GM21786 (cell line): Measurements from ENCODE around the gene ARMC8.

Source experiments
- ATAC-seq: cut with Tn5 transposase; IDR thresholded peaks from one replicate; pipeline ENCODE4 v1.9.1; 2021; ENCODE audit not compliant: unreplicated experiment

The ARMC8 gene

DNA sequence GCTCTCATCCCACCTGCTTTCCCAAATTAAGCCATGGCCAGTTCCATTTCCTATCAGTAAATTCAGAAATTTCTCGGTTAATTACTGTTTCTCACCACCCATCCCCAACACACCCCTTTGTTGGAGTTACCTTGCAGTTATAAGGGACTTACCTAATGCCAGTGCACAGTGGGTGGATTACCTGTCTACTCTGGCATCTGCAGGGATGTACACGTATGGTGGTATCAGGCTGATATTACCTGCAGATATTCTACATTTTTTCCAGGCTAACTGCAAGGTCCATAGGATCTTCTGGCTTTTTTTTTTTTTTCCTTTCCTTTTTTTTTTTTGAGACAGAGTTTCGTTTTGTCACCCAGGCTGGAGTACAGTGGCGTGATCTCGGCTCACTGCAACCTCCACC lies 153.4 kb downstream of the ARMC8 start:
- ATAC-seq: no peak

GRCh38 chr3:138344754-138345153 lies 157.7 kb downstream of the ARMC8 start:
- no peak for ATAC-seq
